Effector CD4-positive, alpha-beta T cell (primary cell): ENCODE results near the gene ADRB2.
"Not testable (repeated sequence)": the region's sequence is repeated elsewhere in the genome, so short reads cannot be mapped to it uniquely, and the experiment has no call there.

Source experiments
- DNase-seq: peaks from one replicate; pipeline ENCODE4 v3.0.0-alpha.2; 2020

ADRB2 gene

DNA sequence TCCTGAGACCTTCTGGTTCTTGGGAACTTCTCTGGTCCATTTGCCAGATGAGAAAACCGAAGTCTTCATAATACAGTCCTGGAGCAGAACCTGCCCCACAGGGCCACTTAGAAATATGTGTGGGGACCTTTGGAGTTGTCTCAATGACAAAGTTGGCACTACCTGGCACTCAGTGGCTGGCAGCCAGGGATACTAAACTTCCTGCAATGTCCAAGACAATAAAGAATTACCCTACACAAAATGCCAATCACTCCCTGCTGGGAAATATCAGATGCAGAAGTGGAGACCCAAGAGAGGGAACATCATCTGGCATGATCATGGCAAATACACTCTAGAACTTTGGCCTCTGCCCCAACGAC lies 29.6 kb downstream of the ADRB2 start:
- no peak for DNase-seq

DNA sequence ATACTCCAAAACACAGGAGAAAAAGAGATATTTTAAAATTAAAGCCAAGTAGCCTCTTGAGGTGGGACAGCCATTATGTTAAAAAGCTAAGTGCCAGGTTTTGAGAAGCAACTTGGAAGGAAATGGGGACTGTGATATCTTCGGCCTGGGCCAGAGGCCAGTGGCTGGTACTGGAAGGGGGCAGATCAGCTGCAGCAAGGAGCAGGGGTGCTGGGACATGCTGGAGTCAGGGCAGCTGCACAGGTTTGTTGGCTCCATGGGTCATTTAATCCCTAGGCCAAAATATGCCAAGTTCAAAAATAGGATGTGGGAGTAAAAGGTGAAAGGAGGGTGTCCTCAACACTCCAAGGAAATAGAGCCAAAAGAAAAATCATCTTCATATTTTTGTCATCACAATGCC lies 30.0 kb downstream of the ADRB2 start:
- DNase-seq: no peak

DNA sequence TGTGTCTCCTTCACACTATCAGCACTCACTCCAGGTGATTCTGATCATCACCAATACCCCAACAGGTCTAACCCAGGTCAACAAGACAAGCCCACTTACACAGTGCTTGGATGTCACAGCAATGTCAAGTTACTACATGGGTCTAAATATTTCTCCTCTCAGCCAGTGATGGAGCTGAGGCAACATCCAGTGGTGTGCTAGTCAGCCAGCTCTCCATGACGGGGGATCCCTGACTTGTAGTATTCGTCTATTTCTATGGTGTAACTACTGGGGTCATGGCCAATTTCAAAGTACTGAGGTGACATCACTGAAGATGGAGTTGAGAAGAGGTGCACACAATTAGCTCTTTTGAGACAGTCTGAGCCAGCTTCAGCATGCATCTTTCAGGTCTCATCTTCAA lies 31.1 kb downstream of the ADRB2 start:
- DNase-seq: no peak

DNA sequence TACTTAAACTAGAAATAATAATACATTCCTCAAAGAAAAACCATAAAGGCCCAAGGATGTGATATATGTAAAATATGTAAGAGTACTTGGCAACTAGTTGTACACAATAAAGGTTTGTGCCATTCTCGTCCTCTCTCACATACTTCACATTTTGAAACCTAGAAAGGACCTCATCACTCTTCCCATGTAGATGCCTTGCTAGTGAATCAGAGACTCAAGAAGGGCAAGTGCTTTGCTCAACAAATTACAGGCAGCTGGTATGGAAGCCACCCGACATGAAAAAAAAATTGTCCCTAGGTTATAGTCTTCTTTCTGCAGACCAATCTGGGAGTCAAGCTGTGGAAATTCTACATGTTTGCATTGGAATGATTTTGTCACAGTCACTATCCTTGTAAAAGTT lies 31.7 kb downstream of the ADRB2 start:
- DNase-seq: no peak

DNA sequence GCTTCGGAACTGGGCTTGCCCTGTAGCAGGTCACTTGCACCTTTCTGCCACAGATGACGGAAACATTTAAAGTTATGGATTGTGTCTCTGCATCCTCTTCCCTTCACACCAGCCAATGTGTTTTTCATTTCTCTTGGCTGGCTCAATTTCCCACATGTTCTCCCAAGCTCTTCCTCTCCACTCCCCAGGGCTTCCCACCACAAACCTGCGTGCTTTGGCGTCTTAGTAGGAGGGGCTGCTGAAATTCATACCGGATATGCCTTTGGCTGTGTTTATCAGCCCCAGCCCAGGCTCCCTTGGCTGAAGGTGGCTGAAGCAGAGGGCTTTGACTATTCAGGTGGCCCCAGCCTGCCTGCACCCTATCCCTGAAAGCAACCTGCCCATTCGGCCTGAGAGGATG lies 32.1 kb downstream of the ADRB2 start:
- DNase-seq: no peak

DNA sequence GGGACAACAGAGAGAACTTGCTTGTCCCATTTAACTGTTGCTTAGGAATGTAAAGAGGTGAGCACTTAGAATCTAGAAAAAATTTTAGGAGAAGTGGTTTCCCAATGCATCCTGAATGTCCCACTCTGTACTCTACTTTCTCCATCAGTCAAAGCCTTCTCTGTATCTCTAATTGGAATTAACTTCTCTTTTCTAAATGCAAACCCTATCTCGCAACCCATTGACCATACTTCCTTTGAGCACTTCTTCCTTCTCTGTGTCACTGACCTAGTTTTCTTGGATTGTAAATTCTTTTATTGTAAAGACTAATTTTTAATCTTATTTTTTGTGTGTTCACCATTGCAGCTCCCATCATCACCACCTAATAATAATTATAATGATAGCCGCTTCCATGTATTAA lies 33.3 kb downstream of the ADRB2 start:
- DNase-seq: no peak

DNA sequence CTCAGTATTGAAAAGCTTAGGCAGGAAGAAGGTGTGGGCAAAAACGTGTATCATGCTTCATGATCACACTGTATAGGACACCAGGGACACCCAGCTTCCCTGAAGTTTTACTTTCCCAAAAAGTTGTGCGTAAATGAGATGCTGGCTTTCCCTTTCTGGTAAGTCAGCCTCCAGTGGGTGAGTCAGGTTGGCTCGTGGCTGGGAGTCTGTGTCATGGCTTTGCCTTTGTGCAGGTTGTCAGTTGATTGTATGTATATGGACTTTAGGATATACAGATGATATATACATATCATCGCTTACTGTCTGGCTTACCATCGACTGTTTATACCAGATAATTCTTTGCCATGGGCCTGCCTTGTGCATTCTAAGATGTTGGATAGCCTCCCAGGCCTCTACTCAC lies 34.2 kb downstream of the ADRB2 start:
- no peak for DNase-seq

DNA sequence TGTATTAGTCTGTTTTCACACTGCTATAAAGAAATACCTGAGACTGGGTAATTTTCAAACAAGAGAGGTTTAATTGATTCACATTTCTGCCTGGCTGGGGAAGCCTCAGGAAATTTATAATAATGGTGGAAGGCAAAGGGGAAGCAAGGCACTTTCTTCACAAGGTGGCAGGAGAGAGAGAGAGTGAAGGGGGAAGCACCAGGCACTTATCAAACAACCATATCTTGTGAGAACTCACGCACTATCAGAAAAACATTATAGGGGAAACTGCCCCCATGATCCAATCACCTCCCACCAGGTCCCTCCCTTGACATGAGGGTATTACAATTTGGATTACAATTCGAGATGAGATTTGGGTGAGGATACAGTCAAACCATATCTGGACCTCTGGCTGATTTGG lies 34.7 kb downstream of the ADRB2 start:
- DNase-seq: no peak

DNA sequence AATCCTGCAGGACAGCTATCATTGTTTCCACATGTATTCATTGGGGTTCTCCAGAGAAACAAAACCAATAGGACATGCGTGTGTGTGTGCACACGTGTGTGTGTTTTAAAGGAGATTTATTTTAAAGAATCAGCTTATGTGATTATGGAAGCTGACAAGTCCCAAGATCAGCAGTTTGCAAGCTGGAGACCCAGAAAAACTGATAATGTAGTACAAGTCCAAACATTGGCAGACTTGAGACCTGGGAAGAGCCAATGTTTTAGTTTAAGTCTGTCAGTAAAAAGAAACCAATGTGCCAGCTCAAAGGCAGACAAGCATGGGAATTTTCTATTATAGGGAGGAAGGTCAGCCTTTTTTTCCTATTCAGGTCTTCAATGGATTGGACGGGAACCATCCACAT lies 35.3 kb downstream of the ADRB2 start:
- DNase-seq: no peak

DNA sequence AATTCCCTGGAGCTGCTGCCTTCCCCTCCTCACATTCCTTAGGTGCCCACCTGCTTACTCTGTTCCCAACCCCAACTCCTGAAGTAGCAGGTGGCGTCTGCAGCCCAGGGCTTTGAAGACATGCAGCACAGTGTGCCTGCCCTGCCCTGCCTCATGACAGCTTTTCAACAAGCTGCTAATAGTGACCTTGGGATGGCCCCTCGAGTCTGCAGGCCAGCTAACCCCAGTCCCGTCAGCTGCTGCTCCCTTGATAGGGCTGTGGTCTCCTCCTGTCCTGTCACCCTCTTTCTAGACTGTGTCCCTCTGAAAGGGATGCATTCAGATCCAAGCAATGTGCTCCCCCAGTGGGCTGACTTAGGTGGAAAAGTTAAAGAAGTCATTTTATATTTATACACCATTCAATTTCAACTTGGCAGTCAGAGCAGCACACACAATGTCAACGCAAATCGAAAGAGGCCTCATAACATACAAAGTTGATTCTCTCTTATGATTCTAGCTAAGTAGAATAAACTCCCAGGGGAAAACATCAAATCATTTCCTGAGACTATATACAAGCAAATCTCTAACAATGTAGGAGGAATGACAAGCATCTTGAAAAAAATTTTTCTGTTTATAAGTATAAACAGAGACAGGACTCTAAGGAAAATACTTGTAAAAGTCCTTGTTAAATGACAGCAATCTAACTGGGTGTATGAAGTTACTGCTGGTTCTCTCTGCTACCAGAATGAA lies 37.9 kb downstream of the ADRB2 start:
- DNase-seq: no peak

DNA sequence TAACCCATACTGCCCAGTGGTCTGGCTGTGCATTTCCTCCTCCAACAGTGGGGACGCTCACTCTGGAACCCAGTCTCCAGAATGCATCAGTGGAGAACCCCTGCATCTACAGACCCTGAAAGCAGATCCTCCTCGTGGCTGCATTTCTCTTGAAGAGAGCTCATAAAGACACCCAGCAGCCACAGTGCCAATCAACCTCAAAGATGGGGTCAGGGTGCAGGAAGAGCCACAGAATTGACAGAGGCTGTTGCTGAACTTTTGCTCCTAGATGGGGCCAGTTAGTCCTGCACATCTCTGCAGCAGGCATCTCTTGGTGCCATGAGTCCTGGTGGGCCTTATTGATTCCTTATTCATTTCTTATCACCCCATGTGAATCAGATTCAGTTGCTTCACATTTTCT lies 39.6 kb downstream of the ADRB2 start:
- no peak for DNase-seq

DNA sequence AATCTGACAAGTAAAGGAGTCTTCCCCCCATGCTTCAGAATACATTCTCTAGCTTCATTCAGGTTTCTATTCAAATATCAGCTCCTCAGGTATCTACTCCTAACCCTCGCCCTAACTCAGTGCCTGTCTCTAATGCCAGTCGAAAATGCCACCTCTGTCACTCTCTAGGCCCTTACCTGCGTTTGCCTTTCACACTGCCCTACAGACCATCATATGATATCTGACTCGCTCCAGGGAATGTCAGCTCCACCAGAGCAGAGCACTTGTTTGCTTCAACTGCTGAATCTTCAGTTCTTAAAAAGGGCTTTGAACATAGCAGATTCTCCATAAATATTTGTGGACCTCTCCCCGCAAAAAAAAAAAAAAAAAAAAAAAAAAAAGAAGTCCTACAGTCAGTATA lies 46.7 kb downstream of the ADRB2 start:
- DNase-seq: no peak

DNA sequence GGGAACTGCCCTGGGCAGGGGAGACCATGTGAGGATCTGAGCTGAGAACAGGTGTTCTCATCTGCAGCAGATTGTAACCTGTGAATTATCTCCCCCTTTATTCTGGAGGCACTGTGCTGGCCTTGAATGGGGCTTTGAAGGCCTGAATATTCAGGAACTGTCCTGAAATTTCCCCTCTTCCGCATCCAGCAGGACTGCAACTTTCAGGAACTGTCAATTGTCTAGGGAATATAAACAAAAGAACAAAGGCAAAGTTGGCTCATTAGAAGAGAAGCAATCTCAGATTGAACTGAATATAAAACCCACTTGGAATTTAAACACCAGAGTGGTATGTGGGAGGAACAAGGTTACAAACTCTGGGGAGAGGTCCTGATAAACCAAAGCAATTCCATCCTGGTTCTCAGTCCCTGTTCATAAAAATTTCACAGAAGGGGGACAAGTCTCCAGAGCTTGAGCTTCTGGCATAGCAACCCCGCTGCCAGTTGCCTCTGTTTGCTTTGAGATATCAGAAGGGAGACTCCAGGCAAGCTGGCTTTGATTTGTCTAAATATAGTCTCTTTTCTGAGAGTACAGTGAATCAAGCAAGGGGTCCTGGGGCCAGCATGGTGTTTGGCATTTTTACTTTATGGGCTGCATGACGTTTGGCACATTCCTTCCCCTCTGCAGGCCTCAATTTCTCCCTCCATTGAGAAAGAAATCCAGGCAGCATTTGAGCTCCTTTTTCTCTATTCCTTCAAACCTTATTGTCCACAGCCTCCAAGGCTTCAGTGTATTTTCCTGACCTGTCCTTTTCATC lies 47.5 kb downstream of the ADRB2 start:
- no peak for DNase-seq

DNA sequence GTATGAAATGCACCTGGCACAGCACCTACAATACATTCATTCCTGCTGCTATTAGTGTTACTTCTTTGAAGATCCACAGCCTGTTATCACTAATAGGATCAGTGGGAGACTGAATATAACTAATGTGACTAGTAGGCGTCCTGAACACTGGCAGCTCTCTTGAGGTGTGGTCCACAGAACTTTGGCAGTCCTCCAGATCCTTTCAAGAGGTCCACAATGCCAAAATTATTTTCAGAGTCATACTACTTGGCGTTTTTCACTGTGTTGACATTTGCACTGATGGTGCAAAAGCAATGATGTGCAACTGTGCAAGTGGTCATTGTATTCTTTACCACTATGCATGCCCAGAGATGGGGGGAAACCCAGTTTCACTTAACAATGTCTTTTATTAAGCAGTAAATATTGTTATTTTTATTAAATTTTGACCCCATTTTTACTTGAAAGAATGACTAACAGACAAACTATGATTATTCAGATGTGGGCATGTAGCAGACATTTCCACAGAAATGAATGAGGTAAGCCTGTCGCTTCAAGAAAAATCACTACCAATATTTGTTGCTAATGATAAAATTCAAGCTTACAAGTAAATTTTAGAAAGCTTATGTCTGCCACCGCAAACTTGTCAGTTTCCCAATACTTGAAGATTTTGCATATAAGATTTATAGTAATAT lies 48.9 kb downstream of the ADRB2 start:
- DNase-seq: no peak

DNA sequence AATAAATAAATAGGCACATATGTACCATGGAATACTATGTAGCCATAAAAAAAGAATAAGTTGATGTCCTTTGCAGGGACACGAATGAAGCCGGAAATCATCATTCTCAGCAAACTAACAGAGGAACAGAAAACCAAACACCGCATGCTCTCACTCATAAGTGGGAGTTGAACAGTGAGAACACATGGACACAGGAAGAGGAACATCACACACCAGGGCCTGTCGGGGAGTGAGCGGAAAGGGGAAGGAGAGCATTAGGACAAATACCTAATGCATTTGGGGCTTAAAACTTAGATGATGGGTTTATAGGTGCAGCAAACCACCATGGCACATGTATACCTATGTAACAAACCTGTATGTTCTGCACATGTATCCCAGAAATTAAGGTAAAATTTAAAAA lies 51.0 kb downstream of the ADRB2 start:
- not testable (repeated sequence) for DNase-seq
